ENCODE measurements around the gene BORCS8. TPM values are rescaled to one million over a fixed set of nuclear protein-coding genes. Genes with fewer than 3 reads are reported as not detected.
A peak's percentile ranks its signal among the peaks of the same experiment; 100 is the strongest.

BORCS8 gene
- total RNA-seq, 1 experiment from 2014 or later, result 37.7 TPM

- BruUV-seq (replicated peaks), result TSS peak; percentile 74
- intact Hi-C loops (cut with micrococcal nuclease; ENCODE audit: unreplicated experiment), result loop anchor here (1.0 to 2.0 kb wide), 3 partner anchors 10 to 271 kb away; partner anchors contain the start of genes MAU2, NR2C2AP and SUGP1
- POLR2A ChIA-PET, result interaction anchor here (2.1 kb wide), 1 partner anchor 10 kb away, joined by 18 read pairs; the partner anchor contains the start of gene NR2C2AP
Measured at GRCh38 chr19:19192910-19193423, 1.0 kb upstream of the BORCS8 start.

GRCh38 chr19:19191768-19192077 lies 229 bp downstream of the BORCS8 start:
- DNase-seq, result no peak
- peak overlapping the region; percentile 92 for H3K27ac Mint-ChIP-seq (ENCODE audit: unreplicated experiment)
- BruUV-seq (replicated peaks), result no TSS peak

More at GRCh38 chr19:19192910-19193423, 1.0 kb upstream of the BORCS8 start:
- TF ChIP-seq, protein P1, sequence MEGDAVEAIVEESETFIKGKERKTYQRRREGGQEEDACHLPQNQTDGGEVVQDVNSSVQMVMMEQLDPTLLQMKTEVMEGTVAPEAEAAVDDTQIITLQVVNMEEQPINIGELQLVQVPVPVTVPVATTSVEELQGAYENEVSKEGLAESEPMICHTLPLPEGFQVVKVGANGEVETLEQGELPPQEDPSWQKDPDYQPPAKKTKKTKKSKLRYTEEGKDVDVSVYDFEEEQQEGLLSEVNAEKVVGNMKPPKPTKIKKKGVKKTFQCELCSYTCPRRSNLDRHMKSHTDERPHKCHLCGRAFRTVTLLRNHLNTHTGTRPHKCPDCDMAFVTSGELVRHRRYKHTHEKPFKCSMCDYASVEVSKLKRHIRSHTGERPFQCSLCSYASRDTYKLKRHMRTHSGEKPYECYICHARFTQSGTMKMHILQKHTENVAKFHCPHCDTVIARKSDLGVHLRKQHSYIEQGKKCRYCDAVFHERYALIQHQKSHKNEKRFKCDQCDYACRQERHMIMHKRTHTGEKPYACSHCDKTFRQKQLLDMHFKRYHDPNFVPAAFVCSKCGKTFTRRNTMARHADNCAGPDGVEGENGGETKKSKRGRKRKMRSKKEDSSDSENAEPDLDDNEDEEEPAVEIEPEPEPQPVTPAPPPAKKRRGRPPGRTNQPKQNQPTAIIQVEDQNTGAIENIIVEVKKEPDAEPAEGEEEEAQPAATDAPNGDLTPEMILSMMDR (IDR thresholded peaks at IDR 0.05; ENCODE audit: insufficient read depth in 1 of 2, low read depth in 1 of 2, low read length in 1 of 2, severe bottlenecking in 1 of 2, unreplicated experiment in 1 of 2), result no peak
- Histone ChIP-seq H3K4me3 (ENCODE audit: low read depth, low read length) (peak overlapping the region; percentile 71), H3K4me1 (no peaks in the 10 kb centered on the region), H3K9me3 (no peaks in the 10 kb centered on the region), H3K36me3 (ENCODE audit: control insufficient read depth, insufficient read depth, low read length) (no peaks in the 10 kb centered on the region), H3K27me3 (replicated peaks; ENCODE audit: control insufficient read depth, insufficient read depth, low read length) (no peaks in the 10 kb centered on the region)
- H3K36me3 Mint-ChIP-seq (ENCODE audit: insufficient read depth, unreplicated experiment), result peaks cover 33% of the 10 kb centered on the region
- H3K9me3 Mint-ChIP-seq (ENCODE audit: unreplicated experiment), result no peaks in the 10 kb centered on the region
- peak overlapping the region; percentile 92 for H3K27ac Mint-ChIP-seq (ENCODE audit: unreplicated experiment)
- CTCF ChIA-PET, result interaction anchor here (0.6 to 0.9 kb wide), 2 partner anchors 9 to 149 kb away, joined by 3 to 4 read pairs; no protein-coding TSS in a partner anchor
- no peak for DNase-seq
- no peaks in the 10 kb centered on the region for H3K4me1 Mint-ChIP-seq (ENCODE audit: low read depth, unreplicated experiment)
- H3K4me3 Mint-ChIP-seq (ENCODE audit: unreplicated experiment), result peak overlapping the region; percentile 97
- H3K27me3 Mint-ChIP-seq (ENCODE audit: insufficient read depth, unreplicated experiment), result no peaks in the 10 kb centered on the region

DNA sequence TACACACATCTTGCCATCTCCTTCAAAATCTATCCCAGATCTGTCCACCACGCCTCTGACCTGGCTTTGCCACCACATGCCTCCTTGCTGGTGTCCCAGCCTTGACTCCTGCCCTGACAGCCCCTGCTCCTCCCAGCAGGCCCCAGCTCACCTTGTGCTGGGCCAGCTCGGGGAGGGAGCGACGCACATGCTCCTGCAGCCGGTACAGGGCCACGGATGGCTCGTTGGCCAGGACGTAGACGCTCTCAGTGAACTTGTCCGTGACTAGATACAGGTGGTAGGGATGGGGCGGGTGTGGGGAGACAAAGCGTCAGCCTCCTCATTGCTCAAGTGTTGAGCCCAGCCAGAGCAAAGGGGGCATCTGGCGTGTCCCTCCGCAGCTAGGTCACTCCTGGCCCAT lies 5.2 kb downstream of the BORCS8 start:
- Mint-ChIP-seq H3K4me1 (ENCODE audit: low read depth, unreplicated experiment) (no peaks in the 10 kb centered on the region), H3K36me3 (ENCODE audit: insufficient read depth, unreplicated experiment) (peaks cover 34% of the 10 kb centered on the region), H3K9me3 (ENCODE audit: unreplicated experiment) (no peaks in the 10 kb centered on the region), H3K4me3 (ENCODE audit: unreplicated experiment) (no peak overlapping the region), H3K27me3 (ENCODE audit: insufficient read depth, unreplicated experiment) (no peaks in the 10 kb centered on the region), H3K27ac (ENCODE audit: unreplicated experiment) (no peak overlapping the region)
- POLR2A ChIA-PET, result no interaction called here
- TF ChIP-seq, protein P1 (IDR thresholded peaks at IDR 0.05; ENCODE audit: insufficient read depth in 1 of 2, low read depth in 1 of 2, low read length in 1 of 2, severe bottlenecking in 1 of 2, unreplicated experiment in 1 of 2), result no peak
- CTCF ChIA-PET, result no interaction called here
- H3K4me1 ChIP-seq, result no peaks in the 10 kb centered on the region
- no peaks in the 10 kb centered on the region for H3K36me3 ChIP-seq (ENCODE audit: control insufficient read depth, insufficient read depth, low read length)
- no peak overlapping the region for H3K4me3 ChIP-seq (ENCODE audit: low read depth, low read length)
- H3K9me3 ChIP-seq, result no peaks in the 10 kb centered on the region
- intact Hi-C loops (cut with micrococcal nuclease; ENCODE audit: unreplicated experiment), result loop anchor here (1.0 kb wide), 1 partner anchor 156 kb away; no protein-coding TSS in a partner anchor
- DNase-seq, result no peak
- no TSS peak for BruUV-seq (replicated peaks)
- no peaks in the 10 kb centered on the region for H3K27me3 ChIP-seq (replicated peaks; ENCODE audit: control insufficient read depth, insufficient read depth, low read length)

More at GRCh38 chr19:19191768-19192077, 229 bp downstream of the BORCS8 start:
- ChIA-PET POLR2A (interaction anchor here (0.6 to 2.1 kb wide), 2 partner anchors 11 to 152 kb away, joined by 3 to 18 read pairs; partner anchors contain the start of gene NR2C2AP), CTCF (no interaction called here)
- Mint-ChIP-seq H3K9me3 (ENCODE audit: unreplicated experiment) (no peaks in the 10 kb centered on the region), H3K4me3 (ENCODE audit: unreplicated experiment) (peak overlapping the region; percentile 97), H3K27me3 (ENCODE audit: insufficient read depth, unreplicated experiment) (no peaks in the 10 kb centered on the region), H3K36me3 (ENCODE audit: insufficient read depth, unreplicated experiment) (peaks cover 30% of the 10 kb centered on the region), H3K4me1 (ENCODE audit: low read depth, unreplicated experiment) (no peaks in the 10 kb centered on the region)
- TF ChIP-seq, protein P1 (IDR thresholded peaks at IDR 0.05; ENCODE audit: insufficient read depth in 1 of 2, low read depth in 1 of 2, low read length in 1 of 2, severe bottlenecking in 1 of 2, unreplicated experiment in 1 of 2), result no peak
- H3K9me3 ChIP-seq, result no peaks in the 10 kb centered on the region
- intact Hi-C loops (cut with micrococcal nuclease; ENCODE audit: unreplicated experiment), result loop anchor here (1.0 to 2.0 kb wide), 3 partner anchors 12 to 273 kb away; partner anchors contain the start of genes MAU2, NR2C2AP and SUGP1
- H3K4me1 ChIP-seq, result no peaks in the 10 kb centered on the region
- H3K36me3 ChIP-seq (ENCODE audit: control insufficient read depth, insufficient read depth, low read length), result no peaks in the 10 kb centered on the region
- peak overlapping the region; percentile 84 for H3K4me3 ChIP-seq (ENCODE audit: low read depth, low read length)
- no peaks in the 10 kb centered on the region for H3K27me3 ChIP-seq (replicated peaks; ENCODE audit: control insufficient read depth, insufficient read depth, low read length)
